OCI-LY3 (cell line): ENCODE measurements around the gene FRMD1.

ENCODE experiments used
- EZH2phosphoT487 ChIP-seq: fragments of 200-600 bp; shearing (Covaris generic); IDR thresholded peaks from 2 replicates; pipeline ENCODE4 v1.6.1; 2018; ENCODE audit warnings: antibody characterized with exemption, mixed run types, low read depth
- TF ChIP-seq, protein P1 (sequence below): fragments of 200-600, 300-600 bp; sonication (generic); IDR thresholded peaks from 2 replicates; pipeline ENCODE4 v1.5.1; 2014; ENCODE audit warnings: antibody characterized with exemption, low read length, low read depth

DNA sequence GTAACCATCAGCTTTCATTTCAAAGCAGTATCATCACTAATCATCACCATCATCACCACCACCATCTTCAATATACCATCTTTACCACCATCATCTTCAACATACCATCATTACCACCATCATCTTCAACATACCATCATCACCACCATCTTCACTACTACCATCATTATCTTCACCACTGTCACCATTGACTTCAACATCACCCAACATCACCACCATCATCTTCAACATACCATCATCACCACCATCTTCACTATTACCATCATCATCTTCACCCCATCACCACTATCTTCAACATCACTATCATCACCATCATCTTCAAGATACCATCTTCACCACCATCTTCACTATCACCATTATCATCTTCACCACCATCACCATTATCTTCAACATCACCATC lies 40.5 kb upstream of the FRMD1 start:
- TF ChIP-seq, protein P1, sequence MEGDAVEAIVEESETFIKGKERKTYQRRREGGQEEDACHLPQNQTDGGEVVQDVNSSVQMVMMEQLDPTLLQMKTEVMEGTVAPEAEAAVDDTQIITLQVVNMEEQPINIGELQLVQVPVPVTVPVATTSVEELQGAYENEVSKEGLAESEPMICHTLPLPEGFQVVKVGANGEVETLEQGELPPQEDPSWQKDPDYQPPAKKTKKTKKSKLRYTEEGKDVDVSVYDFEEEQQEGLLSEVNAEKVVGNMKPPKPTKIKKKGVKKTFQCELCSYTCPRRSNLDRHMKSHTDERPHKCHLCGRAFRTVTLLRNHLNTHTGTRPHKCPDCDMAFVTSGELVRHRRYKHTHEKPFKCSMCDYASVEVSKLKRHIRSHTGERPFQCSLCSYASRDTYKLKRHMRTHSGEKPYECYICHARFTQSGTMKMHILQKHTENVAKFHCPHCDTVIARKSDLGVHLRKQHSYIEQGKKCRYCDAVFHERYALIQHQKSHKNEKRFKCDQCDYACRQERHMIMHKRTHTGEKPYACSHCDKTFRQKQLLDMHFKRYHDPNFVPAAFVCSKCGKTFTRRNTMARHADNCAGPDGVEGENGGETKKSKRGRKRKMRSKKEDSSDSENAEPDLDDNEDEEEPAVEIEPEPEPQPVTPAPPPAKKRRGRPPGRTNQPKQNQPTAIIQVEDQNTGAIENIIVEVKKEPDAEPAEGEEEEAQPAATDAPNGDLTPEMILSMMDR = no peak
- no peak for TF ChIP-seq EZH2phosphoT487
